GM23338 (cell line): ENCODE results near the gene TYRO3.

Source experiments
- CREB1 ChIP-seq: fragments of 250-450 bp; sonication (Bioruptor Pico); IDR thresholded peaks from 2 replicates; pipeline ENCODE4 v1.5.0; 2020; ENCODE audit warnings: low read depth, mild to moderate bottlenecking, moderate library complexity
- EZH2 ChIP-seq: fragments of 200-600 bp; sonication (generic); IDR thresholded peaks from one replicate; pipeline ENCODE4 v1.8.0; 2017; ENCODE audit warnings: antibody characterized with exemption, mild to moderate bottlenecking, low read depth; ENCODE audit not compliant: unreplicated experiment
- EZH2phosphoT487 ChIP-seq: fragments of 200-600 bp; sonication (generic); IDR thresholded peaks from one replicate; pipeline ENCODE4 v1.8.1; 2018; ENCODE audit warnings: antibody characterized with exemption; ENCODE audit not compliant: unreplicated experiment
- JUNB ChIP-seq: IDR thresholded peaks from one replicate; pipeline ENCODE4 v1.6.1; 2016; ENCODE audit warnings: antibody characterized with exemption; ENCODE audit not compliant: unreplicated experiment
- NANOG ChIP-seq: IDR thresholded peaks from 2 replicates; pipeline ENCODE4 v1.6.1; 2016; ENCODE audit warnings: antibody characterized with exemption, borderline replicate concordance
- POLR2AphosphoS5 ChIP-seq: IDR thresholded peaks from 2 replicates; pipeline ENCODE4 v1.6.1; 2016; ENCODE audit warnings: antibody characterized with exemption, low read depth
- TF ChIP-seq, protein P1 (sequence below), 2 experiments: fragments of 200-600 bp in 1 of 2; sonication (generic) in 1 of 2; conservative IDR thresholded peaks; 2 replicates each; pipeline versions ENCODE4 v1.5.1 to v1.6.1; 2016 to 2017; ENCODE audit warnings: antibody characterized with exemption in 2 of 2, low read depth in 2 of 2, mild to moderate bottlenecking in 2 of 2, moderate library complexity in 1 of 2
- TF ChIP-seq, protein P2 (sequence below): IDR thresholded peaks from one replicate; pipeline ENCODE4 v1.6.1; 2018; ENCODE audit warnings: antibody characterized with exemption; ENCODE audit not compliant: unreplicated experiment

DNA sequence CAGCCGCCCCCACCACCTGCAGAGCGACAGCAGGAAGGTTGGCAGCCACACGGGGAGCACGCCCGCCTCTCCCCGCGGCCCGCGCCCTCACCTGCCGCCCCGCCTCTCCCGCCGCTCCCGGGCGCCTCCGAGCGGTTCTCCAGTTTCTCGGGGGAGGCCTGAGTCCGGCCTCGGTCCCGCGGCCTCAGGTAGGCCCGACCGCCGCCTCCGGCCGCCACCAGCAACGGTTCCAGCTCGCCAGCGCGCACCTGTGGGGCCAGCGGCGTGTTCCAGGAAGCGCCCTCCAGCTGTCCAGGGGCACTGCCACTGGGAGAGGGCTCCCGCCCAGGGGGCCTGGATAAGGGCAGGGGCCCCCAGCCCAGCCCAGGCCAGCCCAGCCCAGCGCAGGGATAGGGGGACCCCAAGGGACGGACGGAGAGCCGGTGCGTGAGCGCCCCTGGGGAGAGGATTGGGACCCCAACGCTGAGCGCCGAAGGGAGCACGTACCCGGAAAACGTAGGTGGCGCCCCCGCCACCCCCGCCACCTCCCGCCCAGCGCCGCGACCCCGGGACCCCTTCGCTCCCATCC, 47.6 kb upstream of the TYRO3 start:
- TF ChIP-seq, protein P1, sequence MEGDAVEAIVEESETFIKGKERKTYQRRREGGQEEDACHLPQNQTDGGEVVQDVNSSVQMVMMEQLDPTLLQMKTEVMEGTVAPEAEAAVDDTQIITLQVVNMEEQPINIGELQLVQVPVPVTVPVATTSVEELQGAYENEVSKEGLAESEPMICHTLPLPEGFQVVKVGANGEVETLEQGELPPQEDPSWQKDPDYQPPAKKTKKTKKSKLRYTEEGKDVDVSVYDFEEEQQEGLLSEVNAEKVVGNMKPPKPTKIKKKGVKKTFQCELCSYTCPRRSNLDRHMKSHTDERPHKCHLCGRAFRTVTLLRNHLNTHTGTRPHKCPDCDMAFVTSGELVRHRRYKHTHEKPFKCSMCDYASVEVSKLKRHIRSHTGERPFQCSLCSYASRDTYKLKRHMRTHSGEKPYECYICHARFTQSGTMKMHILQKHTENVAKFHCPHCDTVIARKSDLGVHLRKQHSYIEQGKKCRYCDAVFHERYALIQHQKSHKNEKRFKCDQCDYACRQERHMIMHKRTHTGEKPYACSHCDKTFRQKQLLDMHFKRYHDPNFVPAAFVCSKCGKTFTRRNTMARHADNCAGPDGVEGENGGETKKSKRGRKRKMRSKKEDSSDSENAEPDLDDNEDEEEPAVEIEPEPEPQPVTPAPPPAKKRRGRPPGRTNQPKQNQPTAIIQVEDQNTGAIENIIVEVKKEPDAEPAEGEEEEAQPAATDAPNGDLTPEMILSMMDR (conservative IDR thresholded peaks at IDR 0.05; ENCODE audit: low read depth in 2 of 2), result peak in 1 of 2 experiments; percentile 16; a peak in 2 of 4 replicates
- no peak for TF ChIP-seq EZH2phosphoT487
- TF ChIP-seq EZH2, result peak; percentile 90
- TF ChIP-seq, protein P2, sequence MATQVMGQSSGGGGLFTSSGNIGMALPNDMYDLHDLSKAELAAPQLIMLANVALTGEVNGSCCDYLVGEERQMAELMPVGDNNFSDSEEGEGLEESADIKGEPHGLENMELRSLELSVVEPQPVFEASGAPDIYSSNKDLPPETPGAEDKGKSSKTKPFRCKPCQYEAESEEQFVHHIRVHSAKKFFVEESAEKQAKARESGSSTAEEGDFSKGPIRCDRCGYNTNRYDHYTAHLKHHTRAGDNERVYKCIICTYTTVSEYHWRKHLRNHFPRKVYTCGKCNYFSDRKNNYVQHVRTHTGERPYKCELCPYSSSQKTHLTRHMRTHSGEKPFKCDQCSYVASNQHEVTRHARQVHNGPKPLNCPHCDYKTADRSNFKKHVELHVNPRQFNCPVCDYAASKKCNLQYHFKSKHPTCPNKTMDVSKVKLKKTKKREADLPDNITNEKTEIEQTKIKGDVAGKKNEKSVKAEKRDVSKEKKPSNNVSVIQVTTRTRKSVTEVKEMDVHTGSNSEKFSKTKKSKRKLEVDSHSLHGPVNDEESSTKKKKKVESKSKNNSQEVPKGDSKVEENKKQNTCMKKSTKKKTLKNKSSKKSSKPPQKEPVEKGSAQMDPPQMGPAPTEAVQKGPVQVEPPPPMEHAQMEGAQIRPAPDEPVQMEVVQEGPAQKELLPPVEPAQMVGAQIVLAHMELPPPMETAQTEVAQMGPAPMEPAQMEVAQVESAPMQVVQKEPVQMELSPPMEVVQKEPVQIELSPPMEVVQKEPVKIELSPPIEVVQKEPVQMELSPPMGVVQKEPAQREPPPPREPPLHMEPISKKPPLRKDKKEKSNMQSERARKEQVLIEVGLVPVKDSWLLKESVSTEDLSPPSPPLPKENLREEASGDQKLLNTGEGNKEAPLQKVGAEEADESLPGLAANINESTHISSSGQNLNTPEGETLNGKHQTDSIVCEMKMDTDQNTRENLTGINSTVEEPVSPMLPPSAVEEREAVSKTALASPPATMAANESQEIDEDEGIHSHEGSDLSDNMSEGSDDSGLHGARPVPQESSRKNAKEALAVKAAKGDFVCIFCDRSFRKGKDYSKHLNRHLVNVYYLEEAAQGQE, result no peak
- TF ChIP-seq POLR2AphosphoS5, result no peak
- TF ChIP-seq JUNB, result no peak
- TF ChIP-seq NANOG, result no peak
- no peak for TF ChIP-seq CREB1
